GM20431 (cell line): ENCODE measurements around the gene FBP1.

ENCODE experiments used
- in situ Hi-C: fragments of 300-500 bp; cut with MseI, MboI; formaldehyde crosslinking; loops from one replicate; pipeline ENCODE4 v1.15.0; 2020; ENCODE audit warnings: low sequenced_read_pairs; ENCODE audit not compliant: unreplicated experiment

The FBP1 gene

GRCh38 chr9:94663140-94663539 lies 23.8 kb upstream of the FBP1 start:
- in situ Hi-C loops, result no loop called here

GRCh38 chr9:94657021-94657725 lies 17.9 kb upstream of the FBP1 start:
- in situ Hi-C loops, result no loop called here

GRCh38 chr9:94656200-94656599 lies 16.9 kb upstream of the FBP1 start:
- in situ Hi-C loops, result no loop called here

- in situ Hi-C loops, result no loop called here
These were observed 16.4 kb upstream of the FBP1 start for GRCh38 chr9:94655739-94656138.

GRCh38 chr9:94654165-94654894 lies 15.0 kb upstream of the FBP1 start:
- in situ Hi-C loops, result no loop called here

GRCh38 chr9:94650949-94651348 lies 11.6 kb upstream of the FBP1 start:
- in situ Hi-C loops, result no loop called here

GRCh38 chr9:94649100-94649819 lies 9.9 kb upstream of the FBP1 start:
- in situ Hi-C loops, result no loop called here

- in situ Hi-C loops, result no loop called here
These were observed 8.9 kb upstream of the FBP1 start for GRCh38 chr9:94648185-94648584.

- in situ Hi-C loops, result no loop called here
These were observed 6.6 kb upstream of the FBP1 start for GRCh38 chr9:94645901-94646300.

- in situ Hi-C loops, result no loop called here
These were observed 5.2 kb upstream of the FBP1 start for GRCh38 chr9:94644543-94644942.

- in situ Hi-C loops, result no loop called here
These were observed 4.4 kb upstream of the FBP1 start for GRCh38 chr9:94643741-94644140.

- in situ Hi-C loops, result no loop called here
These were observed 3.9 kb upstream of the FBP1 start for GRCh38 chr9:94643176-94643575.

- in situ Hi-C loops, result no loop called here
These were observed 3.2 kb upstream of the FBP1 start for GRCh38 chr9:94642501-94642900.

- in situ Hi-C loops, result no loop called here
These were observed 670 bp upstream of the FBP1 start for GRCh38 chr9:94639999-94640376.

- in situ Hi-C loops, result no loop called here
These were observed 820 bp downstream of the FBP1 start for GRCh38 chr9:94638335-94639060.

GRCh38 chr9:94632737-94633136 lies 6.6 kb downstream of the FBP1 start:
- in situ Hi-C loops, result no loop called here

GRCh38 chr9:94631599-94631998 lies 7.7 kb downstream of the FBP1 start:
- in situ Hi-C loops, result no loop called here

GRCh38 chr9:94630833-94631232 lies 8.5 kb downstream of the FBP1 start:
- in situ Hi-C loops, result no loop called here

- in situ Hi-C loops, result no loop called here
These were observed 9.0 kb downstream of the FBP1 start for GRCh38 chr9:94630281-94630680.

- in situ Hi-C loops, result no loop called here
These were observed 12.0 kb downstream of the FBP1 start for GRCh38 chr9:94627287-94627686.

- in situ Hi-C loops, result no loop called here
These were observed 13.5 kb downstream of the FBP1 start for GRCh38 chr9:94625835-94626234.
